Measurements from ENCODE around the gene CEP72. TPM values are rescaled to one million over a fixed set of nuclear protein-coding genes. Genes with fewer than 3 reads are reported as not detected.

Gene CEP72
- total RNA-seq, 2 experiments from 2014 or later: 28.2 to 31.6 TPM

DNA sequence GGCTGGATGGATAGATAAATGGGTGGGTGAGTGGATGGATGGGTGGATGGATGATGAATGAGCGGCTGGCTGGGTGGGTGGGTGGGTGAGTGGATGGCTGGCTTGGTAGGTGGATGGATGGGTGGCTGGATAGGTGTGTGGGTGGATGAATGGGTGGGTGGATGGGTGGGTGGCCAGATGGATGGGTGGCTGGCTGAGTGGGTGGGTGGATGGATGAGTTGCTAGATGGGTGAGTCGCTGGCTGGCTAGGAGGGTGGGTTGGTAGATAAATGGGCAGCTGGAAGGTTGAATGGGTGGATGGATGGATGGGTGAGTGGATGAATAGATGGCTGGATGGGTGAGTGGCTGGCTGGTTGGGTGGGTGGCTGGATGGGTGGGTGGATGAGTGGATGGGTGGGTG is 27.9 kb upstream of the CEP72 start:
- H3K36me3 Mint-ChIP-seq (ENCODE audit: low read depth): no peaks in the 10 kb centered on the region
- peaks cover 11% of the 10 kb centered on the region for H3K27me3 Mint-ChIP-seq
- ChIA-PET CTCF (no interaction called here), POLR2A (no interaction called here)
- no peaks in the 10 kb centered on the region for H3K9me3 Mint-ChIP-seq
- no peaks in the 10 kb centered on the region for H3K4me1 Mint-ChIP-seq
- DNase-seq: no peak
- no peak overlapping the region for H3K27ac Mint-ChIP-seq
- H3K4me3 Mint-ChIP-seq: no peak overlapping the region

DNA sequence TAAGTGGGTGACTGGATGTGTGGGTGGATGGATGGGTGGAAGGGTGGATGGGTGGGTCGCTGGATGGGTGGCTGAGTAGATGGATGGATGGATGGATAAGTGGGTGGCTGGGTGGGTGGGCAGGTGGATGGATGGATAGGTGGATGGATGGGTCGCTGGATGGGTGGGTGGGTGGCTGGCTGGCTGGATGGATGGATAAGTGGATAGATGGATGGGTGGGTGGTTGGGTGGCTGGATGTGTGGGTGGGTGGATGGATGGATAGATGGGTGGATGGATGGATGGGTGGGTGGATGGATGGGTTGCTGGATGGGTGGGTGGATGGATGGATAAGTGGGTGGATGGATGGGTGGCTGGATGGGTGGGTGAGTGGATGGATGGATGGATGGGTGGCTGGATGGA is 27.3 kb upstream of the CEP72 start:
- H3K36me3 Mint-ChIP-seq (ENCODE audit: low read depth): no peaks in the 10 kb centered on the region
- H3K9me3 Mint-ChIP-seq: peaks cover 2% of the 10 kb centered on the region
- ChIA-PET POLR2A (no interaction called here), CTCF (no interaction called here)
- H3K4me3 Mint-ChIP-seq: no peak overlapping the region
- no peak for DNase-seq
- H3K27ac Mint-ChIP-seq: no peak overlapping the region
- peaks cover 13% of the 10 kb centered on the region for H3K27me3 Mint-ChIP-seq
- no peaks in the 10 kb centered on the region for H3K4me1 Mint-ChIP-seq

DNA sequence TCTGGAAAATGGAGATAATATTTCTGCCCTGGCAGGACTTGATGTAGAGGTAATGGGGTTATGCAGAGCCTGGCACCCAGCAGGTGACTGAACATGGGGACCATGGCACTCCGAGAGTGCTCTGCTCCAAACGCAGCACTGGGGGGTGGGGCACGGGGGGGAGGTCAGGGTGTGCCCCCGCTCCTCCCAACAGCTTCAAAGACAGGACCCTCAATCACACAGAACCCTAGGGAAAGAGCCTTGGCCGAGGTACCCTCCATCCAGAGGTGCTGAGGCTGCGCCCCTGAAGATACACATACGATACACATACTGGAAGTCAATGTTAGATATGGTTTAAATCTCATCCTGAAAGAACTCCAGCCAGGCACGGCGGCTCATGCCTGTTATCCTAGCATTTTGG is 26.6 kb upstream of the CEP72 start:
- ChIA-PET POLR2A (no interaction called here), CTCF (no interaction called here)
- Mint-ChIP-seq H3K27me3 (peaks cover 10% of the 10 kb centered on the region), H3K9me3 (peaks cover 2% of the 10 kb centered on the region), H3K36me3 (ENCODE audit: low read depth) (no peaks in the 10 kb centered on the region), H3K4me3 (no peak overlapping the region), H3K4me1 (no peaks in the 10 kb centered on the region), H3K27ac (no peak overlapping the region)
- DNase-seq: no peak

- peaks cover 2% of the 10 kb centered on the region for H3K9me3 Mint-ChIP-seq
- peaks cover 15% of the 10 kb centered on the region for H3K27me3 Mint-ChIP-seq
- ChIA-PET POLR2A (no interaction called here), CTCF (no interaction called here)
- H3K27ac Mint-ChIP-seq: no peak overlapping the region
- H3K4me3 Mint-ChIP-seq: no peak overlapping the region
- DNase-seq: no peak
- no peaks in the 10 kb centered on the region for H3K4me1 Mint-ChIP-seq
- no peaks in the 10 kb centered on the region for H3K36me3 Mint-ChIP-seq (ENCODE audit: low read depth)
These were observed 26.0 kb upstream of the CEP72 start for GRCh38 chr5:585962-586628.

- CTCF ChIA-PET: no interaction called here
- DNase-seq: no peak
- Mint-ChIP-seq H3K9me3 (peaks cover 2% of the 10 kb centered on the region), H3K4me1 (no peaks in the 10 kb centered on the region), H3K27me3 (peaks cover 21% of the 10 kb centered on the region), H3K36me3 (ENCODE audit: low read depth) (no peaks in the 10 kb centered on the region), H3K4me3 (no peak overlapping the region), H3K27ac (no peak overlapping the region)
- POLR2A ChIA-PET: no interaction called here
These were observed 25.3 kb upstream of the CEP72 start for GRCh38 chr5:586751-587285.

DNA sequence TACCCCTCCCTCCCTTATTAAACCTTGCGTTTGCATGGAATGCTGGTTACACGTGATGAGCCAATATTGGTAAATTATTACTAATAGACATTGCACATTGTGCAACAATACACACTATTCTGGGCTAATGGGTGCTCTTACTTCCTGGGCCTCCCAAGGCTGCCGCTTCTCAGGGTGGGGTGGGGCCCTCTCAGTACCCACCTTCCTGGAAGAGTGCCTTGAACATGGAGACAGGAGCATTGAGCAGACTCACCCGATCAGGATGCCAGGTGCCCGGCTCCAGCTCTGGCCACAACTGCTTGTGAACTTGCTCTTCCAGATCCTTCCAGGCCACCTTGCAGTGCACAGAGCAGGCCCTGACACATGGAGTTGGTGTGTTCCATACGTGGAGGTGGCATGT is 24.7 kb upstream of the CEP72 start:
- no peak overlapping the region for H3K27ac Mint-ChIP-seq
- no peak overlapping the region for H3K4me3 Mint-ChIP-seq
- ChIA-PET POLR2A (no interaction called here), CTCF (no interaction called here)
- peaks cover 22% of the 10 kb centered on the region for H3K27me3 Mint-ChIP-seq
- H3K36me3 Mint-ChIP-seq (ENCODE audit: low read depth): no peaks in the 10 kb centered on the region
- H3K9me3 Mint-ChIP-seq: peaks cover 2% of the 10 kb centered on the region
- no peaks in the 10 kb centered on the region for H3K4me1 Mint-ChIP-seq
- no peak for DNase-seq

- DNase-seq: no peak
- Mint-ChIP-seq H3K4me1 (no peaks in the 10 kb centered on the region), H3K27me3 (peaks cover 22% of the 10 kb centered on the region), H3K4me3 (no peak overlapping the region), H3K36me3 (ENCODE audit: low read depth) (no peaks in the 10 kb centered on the region), H3K9me3 (peaks cover 2% of the 10 kb centered on the region), H3K27ac (no peak overlapping the region)
- ChIA-PET POLR2A (no interaction called here), CTCF (interaction anchor here (0.6 kb wide), 1 partner anchor 95 kb away, joined by 3 read pairs; no protein-coding TSS in a partner anchor)
These were observed 23.6 kb upstream of the CEP72 start for GRCh38 chr5:588406-588995.

DNA sequence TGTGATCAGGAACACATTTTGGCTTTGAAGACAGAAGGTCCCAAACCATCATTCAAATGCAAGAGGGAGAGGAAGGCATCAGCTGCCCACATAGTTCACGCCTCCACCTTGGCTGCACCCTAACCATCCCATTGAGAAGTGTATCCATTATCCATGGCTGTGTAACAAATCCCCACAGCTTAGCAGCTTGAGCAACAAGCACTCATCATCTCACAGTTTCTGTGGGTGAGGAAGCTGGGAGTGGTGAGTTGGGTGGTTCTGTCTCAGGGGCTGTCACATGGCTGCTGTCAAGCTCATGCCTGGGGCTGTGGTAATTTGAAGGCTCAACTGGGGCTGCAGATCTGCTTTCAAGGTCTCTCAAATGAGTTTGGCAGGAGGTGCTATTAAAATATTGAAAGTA is 23.0 kb upstream of the CEP72 start:
- Mint-ChIP-seq H3K4me3 (no peak overlapping the region), H3K4me1 (no peaks in the 10 kb centered on the region), H3K9me3 (peaks cover 2% of the 10 kb centered on the region), H3K36me3 (ENCODE audit: low read depth) (no peaks in the 10 kb centered on the region), H3K27ac (no peak overlapping the region), H3K27me3 (peaks cover 24% of the 10 kb centered on the region)
- ChIA-PET CTCF (no interaction called here), POLR2A (no interaction called here)
- DNase-seq: no peak

- no peaks in the 10 kb centered on the region for H3K4me1 Mint-ChIP-seq
- ChIA-PET CTCF (no interaction called here), POLR2A (no interaction called here)
- no peak overlapping the region for H3K4me3 Mint-ChIP-seq
- H3K9me3 Mint-ChIP-seq: peaks cover 2% of the 10 kb centered on the region
- no peak overlapping the region for H3K27ac Mint-ChIP-seq
- no peaks in the 10 kb centered on the region for H3K36me3 Mint-ChIP-seq (ENCODE audit: low read depth)
- no peak for DNase-seq
- peaks cover 27% of the 10 kb centered on the region for H3K27me3 Mint-ChIP-seq
These were observed 22.6 kb upstream of the CEP72 start for GRCh38 chr5:589588-589987.

- ChIA-PET CTCF (no interaction called here), POLR2A (no interaction called here)
- Mint-ChIP-seq H3K9me3 (peaks cover 2% of the 10 kb centered on the region), H3K4me3 (no peak overlapping the region), H3K36me3 (ENCODE audit: low read depth) (no peaks in the 10 kb centered on the region), H3K27ac (no peak overlapping the region), H3K27me3 (peaks cover 33% of the 10 kb centered on the region), H3K4me1 (no peaks in the 10 kb centered on the region)
- DNase-seq: no peak
These were observed 21.8 kb upstream of the CEP72 start for GRCh38 chr5:590346-590745.

DNA sequence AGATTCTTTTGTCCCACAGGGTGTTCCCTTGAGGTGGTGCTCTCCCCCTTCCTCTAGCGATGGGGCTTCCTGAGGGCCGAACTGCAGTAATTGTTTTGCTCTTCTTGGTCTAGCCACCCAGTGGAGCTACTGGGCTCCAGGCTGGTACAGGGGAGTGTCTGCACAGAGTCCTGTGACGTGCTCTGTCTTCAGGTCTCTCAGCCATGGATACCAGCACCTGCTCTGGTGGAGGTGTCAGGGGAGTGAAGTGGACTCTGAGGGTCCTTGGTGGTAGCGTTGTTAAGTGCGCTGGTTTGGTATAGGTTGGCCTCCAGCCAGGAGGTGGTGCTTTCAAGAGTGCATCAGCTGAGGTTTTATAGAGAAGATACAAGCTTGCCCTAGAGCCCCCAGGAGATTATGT is 20.4 kb upstream of the CEP72 start:
- no peaks in the 10 kb centered on the region for H3K4me1 Mint-ChIP-seq
- ChIA-PET POLR2A (no interaction called here), CTCF (no interaction called here)
- peaks cover 2% of the 10 kb centered on the region for H3K9me3 Mint-ChIP-seq
- no peak for DNase-seq
- peaks cover 42% of the 10 kb centered on the region for H3K27me3 Mint-ChIP-seq
- H3K4me3 Mint-ChIP-seq: no peak overlapping the region
- no peaks in the 10 kb centered on the region for H3K36me3 Mint-ChIP-seq (ENCODE audit: low read depth)
- H3K27ac Mint-ChIP-seq: no peak overlapping the region

DNA sequence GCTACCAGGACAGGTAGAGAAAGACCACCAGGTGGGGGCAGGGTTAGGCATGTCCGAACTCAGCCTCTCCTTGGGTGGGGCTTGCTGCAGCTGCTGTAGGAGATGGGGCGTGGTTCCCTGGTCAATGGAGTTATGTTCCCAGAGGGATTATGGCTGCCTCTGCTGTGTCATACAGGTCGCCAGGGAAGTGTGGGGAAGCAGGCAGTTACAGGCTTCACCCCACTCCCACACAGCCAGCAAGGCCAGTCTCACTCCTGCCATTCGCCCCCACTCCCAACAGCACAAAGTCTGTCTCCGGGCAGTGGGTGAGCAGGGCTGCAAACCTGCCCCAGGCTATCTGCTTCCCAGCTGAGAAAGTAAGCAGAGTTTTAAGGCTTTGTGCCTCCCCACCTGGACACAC is 20.0 kb upstream of the CEP72 start:
- no peaks in the 10 kb centered on the region for H3K4me1 Mint-ChIP-seq
- H3K36me3 Mint-ChIP-seq (ENCODE audit: low read depth): no peaks in the 10 kb centered on the region
- POLR2A ChIA-PET: no interaction called here
- peaks cover 44% of the 10 kb centered on the region for H3K27me3 Mint-ChIP-seq
- no peak overlapping the region for H3K27ac Mint-ChIP-seq
- H3K4me3 Mint-ChIP-seq: no peak overlapping the region
- DNase-seq: no peak
- CTCF ChIA-PET: no interaction called here
- H3K9me3 Mint-ChIP-seq: peaks cover 2% of the 10 kb centered on the region

GRCh38 chr5:593511-593910 is 18.6 kb upstream of the CEP72 start:
- H3K9me3 Mint-ChIP-seq: peaks cover 2% of the 10 kb centered on the region
- no peak overlapping the region for H3K27ac Mint-ChIP-seq
- DNase-seq: no peak
- POLR2A ChIA-PET: no interaction called here
- peaks cover 4% of the 10 kb centered on the region for H3K4me1 Mint-ChIP-seq
- no peaks in the 10 kb centered on the region for H3K36me3 Mint-ChIP-seq (ENCODE audit: low read depth)
- CTCF ChIA-PET: no interaction called here
- H3K4me3 Mint-ChIP-seq: no peak overlapping the region
- peaks cover 56% of the 10 kb centered on the region for H3K27me3 Mint-ChIP-seq

GRCh38 chr5:594226-594860 is 17.8 kb upstream of the CEP72 start:
- CTCF ChIA-PET: no interaction called here
- H3K9me3 Mint-ChIP-seq: peaks cover 2% of the 10 kb centered on the region
- H3K4me1 Mint-ChIP-seq: peaks cover 4% of the 10 kb centered on the region
- no peaks in the 10 kb centered on the region for H3K36me3 Mint-ChIP-seq (ENCODE audit: low read depth)
- POLR2A ChIA-PET: no interaction called here
- H3K4me3 Mint-ChIP-seq: no peak overlapping the region
- no peak overlapping the region for H3K27ac Mint-ChIP-seq
- peaks cover 60% of the 10 kb centered on the region for H3K27me3 Mint-ChIP-seq
- no peak for DNase-seq
